SU-DHL-6 (cell line): Measurements from ENCODE around the gene TFF1.

Experiments used
- CTCF ChIP-seq: fragments of 200-600 bp; sonication (generic); IDR thresholded peaks from one replicate; pipeline ENCODE4 v1.5.1; 2017; ENCODE audit warnings: antibody characterized with exemption, mild to moderate bottlenecking, low read length, moderate library complexity; ENCODE audit not compliant: insufficient read depth, poor library complexity, severe bottlenecking
- EZH2phosphoT487 ChIP-seq: fragments of 200-600 bp; sonication (generic), shearing (Covaris generic); conservative IDR thresholded peaks from 2 replicates; pipeline ENCODE4 v1.6.1; 2018; ENCODE audit warnings: mild to moderate bottlenecking, antibody characterized with exemption, low read length, moderate library complexity, mixed read lengths

DNA sequence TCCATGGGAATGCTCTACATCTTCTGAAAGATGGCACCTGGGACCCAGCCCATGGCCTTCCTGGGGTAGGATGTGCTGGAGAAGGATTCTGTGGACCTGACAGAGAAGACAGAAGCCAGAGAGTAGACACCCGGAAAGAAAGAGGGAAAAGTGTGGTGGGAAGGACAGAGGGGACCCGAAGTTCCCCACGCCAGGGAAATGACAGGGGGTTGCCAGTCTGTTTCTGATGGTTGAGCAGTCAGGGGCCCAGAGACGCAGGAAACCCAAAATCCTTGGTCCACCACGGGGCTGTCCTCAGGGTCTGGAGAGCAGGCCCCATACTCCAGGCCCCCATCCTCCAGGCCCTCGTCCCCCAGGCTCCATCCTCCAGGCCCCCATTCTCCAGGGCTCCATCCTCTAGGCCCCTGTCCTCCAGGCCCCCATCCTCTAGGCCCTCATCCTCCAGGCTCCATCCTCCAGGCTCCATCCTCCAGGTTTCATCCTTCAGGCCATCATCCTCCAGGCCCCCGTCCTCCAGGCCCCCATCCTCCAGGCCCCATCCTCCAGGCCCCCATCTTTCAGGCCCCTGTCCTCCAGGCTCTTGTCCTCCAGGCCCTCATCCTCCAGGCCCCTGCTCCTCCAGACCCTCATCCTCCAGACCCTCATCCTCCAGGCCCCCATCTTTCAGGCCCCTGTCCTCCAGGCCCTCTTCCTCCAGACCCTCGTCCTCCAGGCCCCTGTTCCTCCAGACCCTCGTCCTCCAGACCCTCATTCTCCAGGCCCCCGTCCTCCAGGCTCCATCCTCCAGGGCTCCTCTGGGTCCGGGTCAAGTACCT is 14.5 kb downstream of the TFF1 start:
- TF ChIP-seq CTCF (no peak), EZH2phosphoT487 (no peak)
